Stimulated activated CD4-positive, alpha-beta T cell treated with anti-CD3 and anti-CD28 coated beads, Interleukin-1b, Interleukin-23, amount 100 ng/mL, for 1 hour (primary cell): ENCODE results near the gene BPGM.

Source experiments
- DNase-seq, 2 donors: peaks; one replicate each; pipeline ENCODE4 v3.0.0-alpha.2; 2020; ENCODE audit warnings: low read depth in 2 of 2

BPGM gene

DNA sequence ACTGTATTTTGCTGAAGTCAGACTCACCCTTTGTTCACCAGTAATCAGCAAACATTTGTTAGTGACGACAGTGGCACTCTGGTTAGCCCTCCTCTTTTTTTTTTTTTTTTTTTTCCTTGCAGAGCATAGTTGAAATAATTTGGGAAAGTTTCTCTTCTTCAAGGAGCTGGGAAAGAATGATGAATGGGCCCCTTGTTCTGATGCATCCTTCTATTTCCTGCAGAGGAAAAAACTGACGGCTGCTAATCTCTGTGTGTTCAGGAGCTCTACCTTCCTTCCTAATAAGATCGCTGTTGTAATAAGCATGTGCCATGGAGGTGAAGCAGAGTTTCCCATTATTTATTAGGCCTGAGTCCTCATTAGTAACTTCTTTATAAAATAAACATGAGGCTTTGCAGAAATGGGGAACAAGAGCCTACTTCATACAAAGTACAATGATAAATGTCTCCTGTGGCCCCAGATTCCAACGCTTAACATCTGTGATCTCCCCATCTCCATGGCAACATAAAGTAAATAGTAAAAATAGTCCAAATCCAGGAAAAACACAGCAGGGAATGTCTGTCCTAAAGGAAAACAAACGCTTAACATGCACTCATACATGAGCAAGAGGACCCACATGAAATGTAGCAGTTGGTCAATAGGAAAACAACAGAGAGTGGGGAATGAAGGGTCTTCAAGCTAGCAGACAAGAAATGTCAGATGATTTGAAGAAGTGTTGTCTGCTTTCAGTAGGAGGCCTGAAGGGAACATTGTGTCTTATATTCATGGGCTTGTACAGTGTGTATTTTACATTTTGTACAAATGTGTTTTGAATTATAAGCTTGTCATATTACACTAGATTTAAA lies 73.7 kb downstream of the BPGM start:
- no peak for DNase-seq

DNA sequence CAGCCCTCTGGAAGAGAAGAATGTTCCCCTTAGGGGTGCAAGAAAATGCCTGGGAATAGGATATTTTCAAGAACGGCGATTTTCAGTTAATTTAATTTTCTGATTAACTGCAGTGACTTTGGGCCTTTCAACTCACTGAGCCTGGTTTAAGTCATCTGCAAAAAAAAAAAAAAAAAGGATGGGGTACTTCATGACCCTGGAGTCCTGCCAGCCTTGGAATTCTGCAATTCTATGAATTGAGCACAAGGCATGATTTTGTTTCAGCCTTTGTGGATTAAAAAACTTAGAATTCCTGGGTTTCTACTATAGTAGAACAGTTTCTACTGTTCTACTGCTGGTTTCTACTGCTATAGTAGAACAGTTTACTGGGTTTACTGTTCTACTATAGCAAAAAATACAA lies 74.5 kb downstream of the BPGM start:
- DNase-seq: no peak

GRCh38 chr7:134722786-134723322 lies 76.2 kb downstream of the BPGM start:
- no peak for DNase-seq

- DNase-seq: no peak
These were observed 77.2 kb downstream of the BPGM start for GRCh38 chr7:134723892-134724291.

DNA sequence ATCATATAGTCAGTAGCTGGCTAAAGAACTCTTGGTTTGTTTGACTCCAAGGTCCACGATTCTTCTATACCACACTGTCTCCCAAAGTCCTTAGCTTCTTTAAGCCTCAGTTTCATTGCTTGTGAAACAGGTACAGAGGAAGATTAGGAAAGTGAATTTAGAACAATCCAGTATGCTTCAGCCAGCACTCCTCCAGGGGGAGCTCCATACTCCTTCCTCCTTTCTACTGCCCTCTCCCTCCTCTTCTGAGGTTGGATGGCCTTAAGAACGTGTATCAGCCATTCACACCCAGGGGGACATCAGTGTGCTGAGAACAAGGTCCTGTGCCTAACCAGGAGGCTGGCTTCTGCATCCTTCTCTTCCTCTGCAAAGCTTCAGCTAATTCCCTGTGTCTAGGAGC lies 78.0 kb downstream of the BPGM start:
- no peak for DNase-seq

GRCh38 chr7:134726581-134726980 lies 79.9 kb downstream of the BPGM start:
- DNase-seq: no peak

DNA sequence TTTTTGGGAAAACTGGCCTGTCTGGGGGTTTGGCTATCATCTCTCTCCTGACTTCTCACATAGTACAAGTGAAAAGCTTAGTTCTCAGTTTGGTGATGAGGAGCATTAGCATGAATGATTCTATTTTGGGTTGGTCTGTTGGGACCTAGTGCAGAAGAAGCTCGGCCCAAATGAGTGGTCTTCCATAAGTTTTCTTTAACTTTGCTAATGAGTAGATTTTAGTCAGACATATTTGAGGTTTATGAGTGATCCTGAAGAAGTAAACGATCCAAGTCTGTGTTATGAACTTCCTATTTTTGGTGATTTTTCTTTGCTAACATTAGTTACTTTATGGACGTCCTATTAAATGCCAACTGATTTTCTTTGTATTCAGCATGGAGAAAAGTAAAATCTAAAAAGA lies 81.1 kb downstream of the BPGM start:
- DNase-seq: no peak
